ENCODE results near the gene LRIT2. TPM values are rescaled to one million over a fixed set of nuclear protein-coding genes. Genes with fewer than 3 reads are reported as not detected.

Gene LRIT2
- total RNA-seq, 1 experiment from 2014 or later: not detected

GRCh38 chr10:84241185-84241790, 15.9 kb upstream of the LRIT2 start, which contains the start of gene LRIT1:
TSS of gene LRIT1 (minus strand) at chr10:84241546. CDS start at chr10:84241439, 107 bp downstream.
- H3K9me3 ChIP-seq (ENCODE audit: control insufficient read depth, insufficient read depth, low read depth, low read length): no peaks in the 10 kb centered on the region
- peaks cover 11% of the 10 kb centered on the region; the same call in 1 of the 2 replicates for H3K27me3 ChIP-seq (ENCODE audit: control insufficient read depth, insufficient read depth, low read length)
- ATAC-seq (no peak), DNase-seq (ENCODE audit: low read depth, low spot score) (no peak)
- ChIA-PET CTCF (no interaction called here), POLR2A (no interaction called here)
- BruUV-seq (replicated peaks): no TSS peak
- TF ChIP-seq SIN3A (IDR thresholded peaks at IDR 0.05; ENCODE audit: borderline replicate concordance, insufficient read depth, low read depth, low read length) (no peak), POLR2AphosphoS5 (IDR thresholded peaks at IDR 0.05; ENCODE audit: low read depth, low read length) (no peak), REST (IDR thresholded peaks at IDR 0.05; ENCODE audit: insufficient read depth in 1 of 2, low read depth in 2 of 2, low read length in 1 of 2) (no peak), TCF7L2 (IDR thresholded peaks at IDR 0.05; ENCODE audit: low read depth, low read length) (no peak)
- TF ChIP-seq, protein P1, sequence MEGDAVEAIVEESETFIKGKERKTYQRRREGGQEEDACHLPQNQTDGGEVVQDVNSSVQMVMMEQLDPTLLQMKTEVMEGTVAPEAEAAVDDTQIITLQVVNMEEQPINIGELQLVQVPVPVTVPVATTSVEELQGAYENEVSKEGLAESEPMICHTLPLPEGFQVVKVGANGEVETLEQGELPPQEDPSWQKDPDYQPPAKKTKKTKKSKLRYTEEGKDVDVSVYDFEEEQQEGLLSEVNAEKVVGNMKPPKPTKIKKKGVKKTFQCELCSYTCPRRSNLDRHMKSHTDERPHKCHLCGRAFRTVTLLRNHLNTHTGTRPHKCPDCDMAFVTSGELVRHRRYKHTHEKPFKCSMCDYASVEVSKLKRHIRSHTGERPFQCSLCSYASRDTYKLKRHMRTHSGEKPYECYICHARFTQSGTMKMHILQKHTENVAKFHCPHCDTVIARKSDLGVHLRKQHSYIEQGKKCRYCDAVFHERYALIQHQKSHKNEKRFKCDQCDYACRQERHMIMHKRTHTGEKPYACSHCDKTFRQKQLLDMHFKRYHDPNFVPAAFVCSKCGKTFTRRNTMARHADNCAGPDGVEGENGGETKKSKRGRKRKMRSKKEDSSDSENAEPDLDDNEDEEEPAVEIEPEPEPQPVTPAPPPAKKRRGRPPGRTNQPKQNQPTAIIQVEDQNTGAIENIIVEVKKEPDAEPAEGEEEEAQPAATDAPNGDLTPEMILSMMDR (IDR thresholded peaks at IDR 0.05): no peak
- H3K27ac ChIP-seq (ENCODE audit: low read length): no peak within 1 kb of the TSS
- H3K4me3 ChIP-seq (ENCODE audit: low read depth in 2 of 2, low read length in 2 of 2): no peak within 1 kb of the TSS
- no peaks in the 10 kb centered on the region for H3K4me1 ChIP-seq (ENCODE audit: control insufficient read depth, insufficient read depth, low read length)
- in situ Hi-C loops (cut with HindIII; ENCODE audit: low pct_unique_long_range_greater_than_20kb, low sequenced_read_pairs) (no loop called here), intact Hi-C loops (cut with micrococcal nuclease; ENCODE audit: unreplicated experiment) (no loop called here)
- no peaks in the 10 kb centered on the region for H3K36me3 ChIP-seq (ENCODE audit: control insufficient read depth, insufficient read depth, low read length)

GRCh38 chr10:84238909-84239308, 13.6 kb upstream of the LRIT2 start:
- BruUV-seq (replicated peaks): no TSS peak
- in situ Hi-C loops (cut with HindIII; ENCODE audit: low pct_unique_long_range_greater_than_20kb, low sequenced_read_pairs) (no loop called here), intact Hi-C loops (cut with micrococcal nuclease; ENCODE audit: unreplicated experiment) (no loop called here)
- Histone ChIP-seq H3K27me3 (ENCODE audit: control insufficient read depth, insufficient read depth, low read length) (peaks cover 9% of the 10 kb centered on the region; the same call in 1 of the 2 replicates), H3K4me1 (ENCODE audit: control insufficient read depth, insufficient read depth, low read length) (no peaks in the 10 kb centered on the region), H3K36me3 (ENCODE audit: control insufficient read depth, insufficient read depth, low read length) (no peaks in the 10 kb centered on the region), H3K4me3 (ENCODE audit: low read depth in 2 of 2, low read length in 2 of 2) (no peak overlapping the region), H3K9me3 (ENCODE audit: control insufficient read depth, insufficient read depth, low read depth, low read length) (no peaks in the 10 kb centered on the region), H3K27ac (ENCODE audit: low read length) (no peak overlapping the region)
- TF ChIP-seq, protein P1 (IDR thresholded peaks at IDR 0.05): no peak
- TF ChIP-seq REST (IDR thresholded peaks at IDR 0.05; ENCODE audit: insufficient read depth in 1 of 2, low read depth in 2 of 2, low read length in 1 of 2) (no peak), TCF7L2 (IDR thresholded peaks at IDR 0.05; ENCODE audit: low read depth, low read length) (no peak), SIN3A (IDR thresholded peaks at IDR 0.05; ENCODE audit: borderline replicate concordance, insufficient read depth, low read depth, low read length) (no peak), POLR2AphosphoS5 (IDR thresholded peaks at IDR 0.05; ENCODE audit: low read depth, low read length) (no peak)
- ChIA-PET POLR2A (no interaction called here), CTCF (no interaction called here)
- DNase-seq (ENCODE audit: low read depth, low spot score): no peak
- no peak for ATAC-seq
